GM23338 (cell line): ENCODE data around the gene NF1. TPM values are rescaled to one million over a fixed set of nuclear protein-coding genes. Genes with fewer than 3 reads are reported as not detected.

Experiments
- ATAC-seq: fragments of 200-7000 bp; cut with Tn5 transposase; 3 replicates; pipeline ENCODE4 v1.9.1; 2020
- DNase-seq: peaks from one replicate; pipeline ENCODE4 v3.0.0-alpha.2; 2015; ENCODE audit warnings: low spot score
- H2AFZ ChIP-seq: fragments of 200-600 bp; sonication (generic); 2 replicates; pipeline ENCODE4 v1.8.0; 2016; ENCODE audit warnings: antibody characterized with exemption, mild to moderate bottlenecking, moderate library complexity
- H3F3A ChIP-seq: fragments of 200-600 bp; sonication (generic); replicated peaks from 2 replicates; pipeline ENCODE4 v1.8.0; 2017; ENCODE audit warnings: antibody characterized with exemption, mixed run types, low read depth
- H3K27ac ChIP-seq: fragments of 200-600 bp; sonication (generic); 2 replicates; pipeline ENCODE4 v1.6.1; 2016; ENCODE audit warnings: low read depth
- H3K27me3 ChIP-seq: fragments of 200-600 bp; sonication (generic); 2 replicates; pipeline ENCODE4 v1.8.0; 2016; ENCODE audit warnings: mild to moderate bottlenecking, mixed run types, moderate library complexity; ENCODE audit not compliant: insufficient read depth
- H3K36me3 ChIP-seq: fragments of 200-600 bp; sonication (generic); 2 replicates; pipeline ENCODE4 v1.8.0; 2016; ENCODE audit warnings: mild to moderate bottlenecking; ENCODE audit not compliant: insufficient read depth
- H3K4me1 ChIP-seq: fragments of 200-600 bp; sonication (generic); 2 replicates; pipeline ENCODE4 v1.8.0; 2016; ENCODE audit warnings: mild to moderate bottlenecking, moderate library complexity; ENCODE audit not compliant: insufficient read depth
- H3K4me2 ChIP-seq: fragments of 200-600 bp; sonication (generic); 2 replicates; pipeline ENCODE4 v1.7.1; 2017; ENCODE audit warnings: mixed run types
- H3K4me3 ChIP-seq: fragments of 200-600 bp; sonication (generic); 2 replicates; pipeline ENCODE4 v1.6.1; 2016; ENCODE audit warnings: mixed run types
- H3K79me2 ChIP-seq: fragments of 200-600 bp; sonication (generic); replicated peaks from 2 replicates; pipeline ENCODE4 v1.8.0; 2017; ENCODE audit warnings: mild to moderate bottlenecking; ENCODE audit not compliant: insufficient read depth
- H3K9me2 ChIP-seq: fragments of 200-600 bp; sonication (generic); 2 replicates; pipeline ENCODE4 v1.8.0; 2017; ENCODE audit not compliant: insufficient read depth
- H4K20me1 ChIP-seq: fragments of 200-600 bp; sonication (generic); replicated peaks from 2 replicates; pipeline ENCODE4 v1.8.0; 2017; ENCODE audit warnings: mild to moderate bottlenecking; ENCODE audit not compliant: insufficient read depth
- H3K27ac Mint-ChIP-seq: 2 replicates; pipeline ENCODE4 v1.8.0; 2020; ENCODE audit warnings: inconsistent platforms, mild to moderate bottlenecking, moderate library complexity, mixed read lengths
- H3K27me3 Mint-ChIP-seq: 3 replicates; pipeline ENCODE4 v1.8.0; 2022; ENCODE audit warnings: low read depth, mild to moderate bottlenecking, moderate library complexity, mixed read lengths, inconsistent platforms; ENCODE audit not compliant: insufficient read depth, poor library complexity
- H3K36me3 Mint-ChIP-seq: 3 replicates; pipeline ENCODE4 v1.8.0; 2021; ENCODE audit warnings: low read depth, mild to moderate bottlenecking, inconsistent platforms, moderate library complexity, mixed read lengths
- H3K4me1 Mint-ChIP-seq: 3 replicates; pipeline ENCODE4 v1.8.0; 2020; ENCODE audit warnings: mild to moderate bottlenecking, inconsistent platforms, mixed read lengths
- H3K4me3 Mint-ChIP-seq: 3 replicates; pipeline ENCODE4 v1.8.0; 2021; ENCODE audit warnings: moderate library complexity, mild to moderate bottlenecking, inconsistent platforms, mixed read lengths
- H3K9me3 Mint-ChIP-seq: 3 replicates; pipeline ENCODE4 v1.8.0; 2020; ENCODE audit warnings: moderate library complexity, mild to moderate bottlenecking, inconsistent platforms, mixed read lengths
- JUNB ChIP-seq: IDR thresholded peaks from one replicate; pipeline ENCODE4 v1.6.1; 2016; ENCODE audit warnings: antibody characterized with exemption; ENCODE audit not compliant: unreplicated experiment
- polyA plus RNA-seq: library from polyadenylated mRNA; unstranded; fragments of >200 nt; fragmentation: Nextera tagmentation; extraction: Ambion mirVana; gene quantifications from 2 replicates; pipeline ENCODE4 v1.2.1, GENCODE V29; 2016
- total RNA-seq: library from RNA; depleted of rRNA; stranded (reverse); fragments of >200 nt; shearing (Covaris generic); gene quantifications from 2 replicates; pipeline ENCODE4 v1.2.3, GENCODE V29; 2014
- TF ChIP-seq, protein P1 (sequence below): fragments of 250-450 bp; sonication (Bioruptor Pico); IDR thresholded peaks from 2 replicates; pipeline ENCODE4 v1.5.0; 2020; ENCODE audit warnings: mild to moderate bottlenecking, moderate library complexity
- TF ChIP-seq, protein P2 (sequence below), 2 experiments: fragments of 200-600 bp in 1 of 2; sonication (generic) in 1 of 2; conservative IDR thresholded peaks; 2 replicates each; pipeline versions ENCODE4 v1.5.1 to v1.6.1; 2016 to 2017; ENCODE audit warnings: antibody characterized with exemption in 2 of 2, low read depth in 2 of 2, mild to moderate bottlenecking in 2 of 2, moderate library complexity in 1 of 2

NF1 gene
- total and polyA plus RNA-seq, 2 experiments from 2014 or later, result 16.3 to 49.7 TPM

DNA sequence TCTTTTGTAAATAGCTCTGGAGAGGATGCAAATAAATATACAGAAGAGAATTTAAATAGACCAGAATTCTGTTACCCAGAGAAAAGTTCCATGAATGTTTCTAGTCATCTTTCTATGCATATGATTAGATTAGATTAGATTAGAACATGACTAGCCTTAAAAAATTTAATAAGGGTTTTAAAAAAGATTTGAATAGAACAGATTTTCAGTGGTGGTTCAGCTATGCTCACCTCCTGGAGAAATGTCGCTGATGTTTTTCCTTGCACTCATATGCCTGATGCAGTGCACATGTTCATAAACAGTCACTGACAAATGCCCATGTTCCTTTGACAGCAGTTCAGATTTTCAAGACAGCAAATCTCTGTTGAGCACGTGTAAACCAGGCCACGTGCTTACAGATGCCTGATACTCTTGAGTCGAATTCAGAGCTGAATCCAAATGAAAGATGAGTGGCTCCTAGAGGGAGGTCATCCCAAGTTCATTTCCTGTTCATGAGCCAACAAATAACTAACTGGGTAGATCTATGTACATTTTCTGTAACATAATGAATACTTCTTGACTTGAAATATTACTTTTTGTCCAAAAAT lies 276.8 kb downstream of the NF1 start:
- Histone ChIP-seq H3K9me2 (no peaks in the 10 kb centered on the region), H3K4me3 (no peak overlapping the region), H2AFZ (no peak overlapping the region), H3K4me2 (no peak overlapping the region), H3K27ac (no peak overlapping the region), H4K20me1 (no peaks in the 10 kb centered on the region), H3F3A (no peaks in the 10 kb centered on the region), H3K27me3 (no peaks in the 10 kb centered on the region), H3K36me3 (no peaks in the 10 kb centered on the region), H3K4me1 (peaks cover 21% of the 10 kb centered on the region), H3K79me2 (no peaks in the 10 kb centered on the region)
- DNase-seq, result no peak
- no peak for ATAC-seq
- no peak overlapping the region for H3K27ac Mint-ChIP-seq
- TF ChIP-seq, protein P1, sequence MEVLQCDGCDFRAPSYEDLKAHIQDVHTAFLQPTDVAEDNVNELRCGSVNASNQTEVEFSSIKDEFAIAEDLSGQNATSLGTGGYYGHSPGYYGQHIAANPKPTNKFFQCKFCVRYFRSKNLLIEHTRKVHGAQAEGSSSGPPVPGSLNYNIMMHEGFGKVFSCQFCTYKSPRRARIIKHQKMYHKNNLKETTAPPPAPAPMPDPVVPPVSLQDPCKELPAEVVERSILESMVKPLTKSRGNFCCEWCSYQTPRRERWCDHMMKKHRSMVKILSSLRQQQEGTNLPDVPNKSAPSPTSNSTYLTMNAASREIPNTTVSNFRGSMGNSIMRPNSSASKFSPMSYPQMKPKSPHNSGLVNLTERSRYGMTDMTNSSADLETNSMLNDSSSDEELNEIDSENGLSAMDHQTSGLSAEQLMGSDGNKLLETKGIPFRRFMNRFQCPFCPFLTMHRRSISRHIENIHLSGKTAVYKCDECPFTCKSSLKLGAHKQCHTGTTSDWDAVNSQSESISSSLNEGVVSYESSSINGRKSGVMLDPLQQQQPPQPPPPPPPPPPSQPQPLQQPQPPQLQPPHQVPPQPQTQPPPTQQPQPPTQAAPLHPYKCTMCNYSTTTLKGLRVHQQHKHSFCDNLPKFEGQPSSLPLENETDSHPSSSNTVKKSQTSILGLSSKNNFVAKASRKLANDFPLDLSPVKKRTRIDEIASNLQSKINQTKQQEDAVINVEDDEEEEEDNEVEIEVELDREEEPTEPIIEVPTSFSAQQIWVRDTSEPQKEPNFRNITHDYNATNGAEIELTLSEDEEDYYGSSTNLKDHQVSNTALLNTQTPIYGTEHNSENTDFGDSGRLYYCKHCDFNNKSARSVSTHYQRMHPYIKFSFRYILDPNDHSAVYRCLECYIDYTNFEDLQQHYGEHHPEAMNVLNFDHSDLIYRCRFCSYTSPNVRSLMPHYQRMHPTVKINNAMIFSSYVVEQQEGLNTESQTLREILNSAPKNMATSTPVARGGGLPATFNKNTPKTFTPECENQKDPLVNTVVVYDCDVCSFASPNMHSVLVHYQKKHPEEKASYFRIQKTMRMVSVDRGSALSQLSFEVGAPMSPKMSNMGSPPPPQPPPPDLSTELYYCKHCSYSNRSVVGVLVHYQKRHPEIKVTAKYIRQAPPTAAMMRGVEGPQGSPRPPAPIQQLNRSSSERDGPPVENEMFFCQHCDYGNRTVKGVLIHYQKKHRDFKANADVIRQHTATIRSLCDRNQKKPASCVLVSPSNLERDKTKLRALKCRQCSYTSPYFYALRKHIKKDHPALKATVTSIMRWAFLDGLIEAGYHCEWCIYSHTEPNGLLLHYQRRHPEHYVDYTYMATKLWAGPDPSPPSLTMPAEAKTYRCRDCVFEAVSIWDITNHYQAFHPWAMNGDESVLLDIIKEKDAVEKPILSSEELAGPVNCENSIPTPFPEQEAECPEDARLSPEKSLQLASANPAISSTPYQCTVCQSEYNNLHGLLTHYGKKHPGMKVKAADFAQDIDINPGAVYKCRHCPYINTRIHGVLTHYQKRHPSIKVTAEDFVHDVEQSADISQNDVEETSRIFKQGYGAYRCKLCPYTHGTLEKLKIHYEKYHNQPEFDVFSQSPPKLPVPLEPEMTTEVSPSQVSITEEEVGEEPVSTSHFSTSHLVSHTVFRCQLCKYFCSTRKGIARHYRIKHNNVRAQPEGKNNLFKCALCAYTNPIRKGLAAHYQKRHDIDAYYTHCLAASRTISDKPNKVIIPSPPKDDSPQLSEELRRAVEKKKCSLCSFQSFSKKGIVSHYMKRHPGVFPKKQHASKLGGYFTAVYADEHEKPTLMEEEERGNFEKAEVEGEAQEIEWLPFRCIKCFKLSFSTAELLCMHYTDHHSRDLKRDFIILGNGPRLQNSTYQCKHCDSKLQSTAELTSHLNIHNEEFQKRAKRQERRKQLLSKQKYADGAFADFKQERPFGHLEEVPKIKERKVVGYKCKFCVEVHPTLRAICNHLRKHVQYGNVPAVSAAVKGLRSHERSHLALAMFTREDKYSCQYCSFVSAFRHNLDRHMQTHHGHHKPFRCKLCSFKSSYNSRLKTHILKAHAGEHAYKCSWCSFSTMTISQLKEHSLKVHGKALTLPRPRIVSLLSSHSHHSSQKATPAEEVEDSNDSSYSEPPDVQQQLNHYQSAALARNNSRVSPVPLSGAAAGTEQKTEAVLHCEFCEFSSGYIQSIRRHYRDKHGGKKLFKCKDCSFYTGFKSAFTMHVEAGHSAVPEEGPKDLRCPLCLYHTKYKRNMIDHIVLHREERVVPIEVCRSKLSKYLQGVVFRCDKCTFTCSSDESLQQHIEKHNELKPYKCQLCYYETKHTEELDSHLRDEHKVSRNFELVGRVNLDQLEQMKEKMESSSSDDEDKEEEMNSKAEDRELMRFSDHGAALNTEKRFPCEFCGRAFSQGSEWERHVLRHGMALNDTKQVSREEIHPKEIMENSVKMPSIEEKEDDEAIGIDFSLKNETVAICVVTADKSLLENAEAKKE (CRISPR knock-in tag), result no peak
- H3K4me3 Mint-ChIP-seq, result no peak overlapping the region
- H3K27me3 Mint-ChIP-seq, result no peaks in the 10 kb centered on the region
- no peaks in the 10 kb centered on the region for H3K36me3 Mint-ChIP-seq
- peaks cover 19% of the 10 kb centered on the region; the same call in 2 of the 3 replicates for H3K4me1 Mint-ChIP-seq
- H3K9me3 Mint-ChIP-seq, result no peaks in the 10 kb centered on the region

DNA sequence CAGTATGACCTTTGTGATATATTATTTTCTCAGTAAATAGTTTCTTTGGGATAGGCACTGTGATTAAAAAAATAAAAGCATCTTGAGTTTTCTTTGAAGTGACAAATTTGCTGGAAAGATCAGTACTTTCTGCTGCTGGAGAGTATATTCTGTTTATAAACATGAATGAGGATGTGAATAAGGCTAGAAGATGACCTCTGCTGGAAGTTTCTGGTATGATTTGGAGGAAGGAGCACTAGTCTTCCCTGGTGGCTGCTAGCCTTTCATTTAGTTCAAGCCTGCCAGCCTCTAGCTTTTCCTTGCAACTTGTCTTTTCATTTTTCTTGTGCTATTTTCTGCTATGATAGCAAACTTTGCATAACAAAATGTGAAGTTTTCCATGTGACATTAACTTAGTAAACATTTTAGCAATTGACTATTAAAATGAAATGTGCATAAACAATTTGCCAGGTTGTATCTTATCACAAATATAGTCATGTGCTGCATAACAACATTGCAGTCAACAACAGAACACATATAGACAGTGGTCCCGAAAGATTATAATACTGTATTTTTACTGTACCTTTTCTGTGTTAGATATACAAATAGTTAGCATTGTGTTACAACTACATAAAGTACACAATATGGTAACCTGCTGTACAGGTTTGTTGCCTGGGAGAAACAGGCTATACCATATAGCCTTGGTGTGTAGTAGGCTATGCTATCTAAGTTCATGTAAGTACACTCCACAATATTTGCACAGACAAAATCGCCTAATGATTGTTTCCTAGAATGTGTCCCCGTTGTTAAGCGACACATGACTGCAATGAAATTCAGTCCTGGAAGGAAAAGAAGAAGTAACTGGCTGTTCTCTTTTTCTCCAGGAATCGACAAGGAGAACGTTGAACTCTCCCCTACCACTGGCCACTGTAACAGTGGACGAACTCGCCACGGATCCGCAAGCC lies 278.6 kb downstream of the NF1 start:
- ATAC-seq (peak; percentile 80), DNase-seq (peak; percentile 74)
- Mint-ChIP-seq H3K27ac (no peak overlapping the region), H3K9me3 (no peaks in the 10 kb centered on the region), H3K36me3 (no peaks in the 10 kb centered on the region), H3K4me3 (no peak overlapping the region), H3K27me3 (no peaks in the 10 kb centered on the region), H3K4me1 (peaks cover 32% of the 10 kb centered on the region)
- no peaks in the 10 kb centered on the region for H3K36me3 ChIP-seq
- no peaks in the 10 kb centered on the region for H3K79me2 ChIP-seq
- no peak overlapping the region for H2AFZ ChIP-seq
- H3K4me3 ChIP-seq, result no peak overlapping the region
- H3K9me2 ChIP-seq, result no peaks in the 10 kb centered on the region
- H3F3A ChIP-seq, result no peaks in the 10 kb centered on the region
- peaks cover 30% of the 10 kb centered on the region for H3K4me1 ChIP-seq
- H3K27ac ChIP-seq, result no peak overlapping the region
- H3K4me2 ChIP-seq, result no peak overlapping the region
- no peaks in the 10 kb centered on the region for H3K27me3 ChIP-seq
- no peaks in the 10 kb centered on the region for H4K20me1 ChIP-seq
- TF ChIP-seq, protein P2, sequence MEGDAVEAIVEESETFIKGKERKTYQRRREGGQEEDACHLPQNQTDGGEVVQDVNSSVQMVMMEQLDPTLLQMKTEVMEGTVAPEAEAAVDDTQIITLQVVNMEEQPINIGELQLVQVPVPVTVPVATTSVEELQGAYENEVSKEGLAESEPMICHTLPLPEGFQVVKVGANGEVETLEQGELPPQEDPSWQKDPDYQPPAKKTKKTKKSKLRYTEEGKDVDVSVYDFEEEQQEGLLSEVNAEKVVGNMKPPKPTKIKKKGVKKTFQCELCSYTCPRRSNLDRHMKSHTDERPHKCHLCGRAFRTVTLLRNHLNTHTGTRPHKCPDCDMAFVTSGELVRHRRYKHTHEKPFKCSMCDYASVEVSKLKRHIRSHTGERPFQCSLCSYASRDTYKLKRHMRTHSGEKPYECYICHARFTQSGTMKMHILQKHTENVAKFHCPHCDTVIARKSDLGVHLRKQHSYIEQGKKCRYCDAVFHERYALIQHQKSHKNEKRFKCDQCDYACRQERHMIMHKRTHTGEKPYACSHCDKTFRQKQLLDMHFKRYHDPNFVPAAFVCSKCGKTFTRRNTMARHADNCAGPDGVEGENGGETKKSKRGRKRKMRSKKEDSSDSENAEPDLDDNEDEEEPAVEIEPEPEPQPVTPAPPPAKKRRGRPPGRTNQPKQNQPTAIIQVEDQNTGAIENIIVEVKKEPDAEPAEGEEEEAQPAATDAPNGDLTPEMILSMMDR (conservative IDR thresholded peaks at IDR 0.05; ENCODE audit: low read depth in 2 of 2), result peak; percentile 66 to 69
- no peak for TF ChIP-seq JUNB
